Endothelial cell of umbilical vein (primary cell): ENCODE results near the gene BIN1. TPM values are rescaled to one million over a fixed set of nuclear protein-coding genes. Genes with fewer than 3 reads are reported as not detected.

Source experiments
- BruUV-seq: library from RNA; stranded (reverse); fragments of 400-500 nt; replicated peaks from 2 replicates; lab custom pipeline; 2021; lab: Mats Ljungman, UMichigan
- CTCF ChIA-PET: fragments of 300-600, 350-600 bp; sonication (Branson Sonifier 250); formaldehyde crosslinking; loops from one replicate; lab custom pipeline; 2021; ENCODE audit warnings: antibody characterized with exemption, inconsistent platforms; lab: Charles Lee
- POLR2A ChIA-PET: fragments of 300-600, 350-600 bp; sonication (Branson Sonifier 250); formaldehyde crosslinking; loops from one replicate; lab custom pipeline; 2021; ENCODE audit warnings: antibody characterized with exemption, inconsistent platforms; lab: Charles Lee
- DNase-seq: peaks from one replicate; pipeline ENCODE4 v3.0.0-alpha.2; 2011; ENCODE audit warnings: low read depth, low spot score
- FAIRE-seq: peaks from 2 replicates; lab custom pipeline; 2011; peaks lifted over from hg19 to GRCh38; lab: Jason Lieb, UNC
- H2AFZ ChIP-seq: 2 replicates; pipeline ENCODE4 v1.6.0; 2012; ENCODE audit warnings: low read depth, low read length, control low read depth, inconsistent platforms
- H3K27ac ChIP-seq: 2 replicates; pipeline ENCODE4 v1.5.1; 2011; ENCODE audit warnings: low read depth, mild to moderate bottlenecking, control low read depth, low read length, moderate library complexity; ENCODE audit not compliant: insufficient read depth
- H3K27me3 ChIP-seq, 2 experiments: 2 replicates each; pipeline versions ENCODE4 v1.6.0 to v1.6.1; 2011; ENCODE audit warnings: low read length in 2 of 2, mixed read lengths in 1 of 2; ENCODE audit not compliant: control insufficient read depth in 2 of 2, insufficient read depth in 2 of 2
- H3K36me3 ChIP-seq, 2 experiments: 2 replicates in 1 of 2; 3 replicates in 1 of 2; pipeline ENCODE4 v1.5.1; 2011; ENCODE audit warnings: low read length in 2 of 2, mild to moderate bottlenecking in 1 of 2, moderate library complexity in 1 of 2; ENCODE audit not compliant: control insufficient read depth in 2 of 2, insufficient read depth in 2 of 2; ENCODE audit errors: extremely low read depth in 1 of 2
- H3K4me1 ChIP-seq: 3 replicates; pipeline ENCODE4 v1.5.1; 2011; ENCODE audit warnings: mild to moderate bottlenecking, low read length; ENCODE audit not compliant: control insufficient read depth, insufficient read depth; ENCODE audit errors: extremely low read depth
- H3K4me2 ChIP-seq: 2 replicates; pipeline ENCODE4 v1.6.1; 2011; ENCODE audit warnings: low read length, control low read depth, mixed read lengths; ENCODE audit not compliant: insufficient read depth
- H3K4me3 ChIP-seq, 3 experiments: fragments of 200-600 bp in 1 of 3; sonication (generic), shearing (Covaris generic) in 1 of 3; replicated peaks in 1 of 3; 2 replicates each; pipeline ENCODE4 v1.5.1; 2011 to 2016; ENCODE audit warnings: control low read depth in 3 of 3, low read length in 3 of 3, mild to moderate bottlenecking in 2 of 3, inconsistent platforms in 1 of 3, low read depth in 1 of 3, moderate library complexity in 1 of 3; ENCODE audit not compliant: insufficient read depth in 1 of 3
- H3K79me2 ChIP-seq: 2 replicates; pipeline ENCODE4 v1.6.0; 2012; ENCODE audit warnings: low read length, inconsistent platforms; ENCODE audit not compliant: control insufficient read depth, insufficient read depth
- H3K9ac ChIP-seq: replicated peaks from 2 replicates; pipeline ENCODE3; 2011; ENCODE audit warnings: low read length, control low read depth; ENCODE audit not compliant: insufficient read depth; ENCODE audit errors: extremely low read depth
- H3K9me1 ChIP-seq: replicated peaks from 3 replicates; pipeline ENCODE4 v1.6.0; 2011; ENCODE audit warnings: mild to moderate bottlenecking, low read length; ENCODE audit not compliant: control insufficient read depth, insufficient read depth; ENCODE audit errors: extremely low read depth
- H3K9me3 ChIP-seq: replicated peaks from 2 replicates; pipeline ENCODE4 v1.5.1; 2012; ENCODE audit warnings: low read length, inconsistent platforms; ENCODE audit not compliant: control insufficient read depth, insufficient read depth
- H4K20me1 ChIP-seq: replicated peaks from 2 replicates; pipeline ENCODE3; 2011; ENCODE audit warnings: mild to moderate bottlenecking, low read length; ENCODE audit not compliant: control insufficient read depth, insufficient read depth; ENCODE audit errors: extremely low read depth
- CTCF ChIP-seq, 2 donors: IDR thresholded peaks; 1 replicate in 1 of 2; 2 replicates in 1 of 2; pipeline ENCODE4 v1.5.1; 2011; ENCODE audit warnings: low read length in 2 of 2, mild to moderate bottlenecking in 2 of 2, moderate library complexity in 2 of 2, control low read depth in 1 of 2, inconsistent platforms in 1 of 2, low read depth in 1 of 2; ENCODE audit not compliant: insufficient read depth in 1 of 2; ENCODE audit errors: extremely low read depth in 1 of 2
- EZH2 ChIP-seq: IDR thresholded peaks from 2 replicates; pipeline ENCODE4 v1.6.1; 2012; ENCODE audit warnings: borderline replicate concordance, low read depth, mild to moderate bottlenecking, moderate library complexity, low read length, inconsistent platforms; ENCODE audit not compliant: severe bottlenecking
- FOS ChIP-seq: IDR thresholded peaks from 2 replicates; pipeline ENCODE4 v1.6.1; 2011; ENCODE audit warnings: mild to moderate bottlenecking, low read length, moderate library complexity, borderline replicate concordance; ENCODE audit not compliant: insufficient read depth
- GATA2 ChIP-seq: IDR thresholded peaks from 2 replicates; pipeline ENCODE4 v1.7.0; 2011; ENCODE audit warnings: low read depth, mild to moderate bottlenecking, moderate library complexity, mixed read lengths, low read length; ENCODE audit not compliant: insufficient read length, insufficient read depth
- JUN ChIP-seq: IDR thresholded peaks from 2 replicates; pipeline ENCODE4 v1.6.1; 2011; ENCODE audit warnings: borderline replicate concordance, low read depth; ENCODE audit not compliant: insufficient read length, insufficient read depth
- MAX ChIP-seq: IDR thresholded peaks from 2 replicates; pipeline ENCODE4 v1.6.1; 2011; ENCODE audit not compliant: insufficient read depth, insufficient read length
- MYC ChIP-seq: IDR thresholded peaks from one replicate; pipeline ENCODE4 v1.6.1; 2011; ENCODE audit warnings: mild to moderate bottlenecking, low read depth, low read length
- POLR2A ChIP-seq: IDR thresholded peaks from 2 replicates; pipeline ENCODE4 v1.6.1; 2012; ENCODE audit warnings: low read depth, mild to moderate bottlenecking, control low read depth, low read length
- POLR2AphosphoS5 ChIP-seq: IDR thresholded peaks from 2 replicates; pipeline ENCODE4 v1.6.1; 2012; ENCODE audit warnings: low read depth, mild to moderate bottlenecking, control low read depth, low read length, moderate library complexity; ENCODE audit not compliant: insufficient read depth
- dilution Hi-C: fragments of 300-500 bp; cut with MboI; formaldehyde crosslinking; loops from one replicate; pipeline ENCODE4 v1.15.0; 2019; ENCODE audit warnings: low sequenced_read_pairs; ENCODE audit not compliant: extremely low pct_ligation_motif_present
- intact Hi-C: fragments of 100-400 bp; cut with micrococcal nuclease; formaldehyde crosslinking; loops from one replicate; pipeline ENCODE4 v1.10.0; 2022
- polyA plus RNA-seq, 4 experiments: library from polyadenylated mRNA; depleted of rRNA in 3 of 4; stranded (reverse) in 3 of 4; unstranded in 1 of 4; fragments of >200 nt; gene quantifications; 2 replicates each; pipeline versions ENCODE4 v1.2.1 to v1.2.3, GENCODE V29; 2011 to 2012; ENCODE audit warnings: missing spikeins in 1 of 4
- total RNA-seq: library from RNA; stranded (reverse); gene quantifications from 2 replicates; pipeline ENCODE4 v1.2.3, GENCODE V29; 2021

The BIN1 gene
- total and polyA plus RNA-seq, 2 donors (not counting 3 experiments of a cell fraction or from before 2014, with no cell fraction given) = 26.3 to 36.9 TPM

DNA sequence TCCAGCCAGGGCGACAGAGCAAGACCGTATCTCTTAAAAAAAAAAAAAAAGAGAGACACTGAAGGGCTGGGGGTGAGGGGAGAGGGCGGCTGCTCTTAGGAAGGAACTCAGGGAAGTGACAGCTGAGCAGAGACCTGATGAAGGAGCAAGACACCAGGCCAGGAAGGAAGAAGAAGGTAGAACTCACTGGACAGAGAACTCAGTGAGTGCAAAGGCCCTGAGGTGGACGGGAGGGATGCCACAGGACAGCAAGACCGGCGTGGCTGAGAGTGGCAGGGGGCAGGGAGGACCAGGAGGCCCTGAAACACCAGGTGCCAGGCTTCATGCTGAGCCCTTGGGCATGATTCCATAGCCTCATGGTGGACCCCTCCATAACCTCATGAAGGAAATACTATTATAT, 18.2 kb downstream of the BIN1 start:
- POLR2A ChIA-PET = no interaction called here
- H4K20me1 ChIP-seq = no peaks in the 10 kb centered on the region

More for the DNA sequence above, 18.2 kb downstream of the BIN1 start:
- intact Hi-C loops (no loop called here), dilution Hi-C loops (no loop called here)
- Histone ChIP-seq H3K27ac (no peak overlapping the region), H3K79me2 (peaks cover 5% of the 10 kb centered on the region), H3K4me2 (no peak overlapping the region), H3K27me3 (no peaks in the 10 kb centered on the region), H3K9me3 (no peaks in the 10 kb centered on the region), H3K4me1 (peaks cover 26% of the 10 kb centered on the region), H3K4me3 (no peak overlapping the region), H3K36me3 (no peaks in the 10 kb centered on the region), H3K9ac (no peak overlapping the region), H3K9me1 (no peaks in the 10 kb centered on the region), H2AFZ (no peak overlapping the region)
- TF ChIP-seq FOS (no peak), GATA2 (no peak), CTCF (IDR thresholded peaks at IDR 0.05; ENCODE audit: extremely low read depth in 1 of 2, insufficient read depth in 1 of 2, low read depth in 1 of 2, low read length in 2 of 2) (no peak), JUN (no peak), EZH2 (no peak), POLR2AphosphoS5 (no peak), MAX (no peak), MYC (no peak), POLR2A (no peak)
- no TSS peak for BruUV-seq
- FAIRE-seq (no peak), DNase-seq (no peak)
- CTCF ChIA-PET = interaction anchor here (1.5 to 2.9 kb wide), 2 partner anchors 13 to 21 kb away, joined by 5 to 16 read pairs; no protein-coding TSS in a partner anchor
